HEK293 (cell line): Measurements from ENCODE around the gene RBFOX1.

ENCODE experiments used
- CTCF ChIA-PET: fragments of 350-600 bp; formaldehyde crosslinking; extraction: SDS; loops from one replicate; lab custom pipeline; 2021; ENCODE audit warnings: antibody characterized with exemption; lab: Yijun Ruan, JAX
- POLR2A ChIA-PET: fragments of 300-600 bp; formaldehyde crosslinking; extraction: SDS; loops from one replicate; lab custom pipeline; 2020; ENCODE audit warnings: antibody characterized with exemption, inconsistent platforms; lab: Yijun Ruan, JAX
- H3K27ac ChIP-seq: fragments of 200-500 bp; sonication (Bioruptor generic); 2 replicates; pipeline ENCODE4 v1.5.1; 2014; ENCODE audit warnings: low read depth, low read length, control low read depth, inconsistent platforms; ENCODE audit errors: extremely low read depth
- H3K36me3 ChIP-seq, 2 experiments: fragments of 200-500 bp in 1 of 2; sonication (Bioruptor generic) in 1 of 2; 1 replicate in 1 of 2; 2 replicates in 1 of 2; pipeline ENCODE4 v1.5.1; 2014 to 2017; ENCODE audit warnings: inconsistent platforms in 2 of 2, low read length in 2 of 2; ENCODE audit not compliant: control insufficient read depth in 2 of 2, insufficient read depth in 1 of 2
- H3K4me1 ChIP-seq: fragments of 200-500 bp; sonication (Bioruptor generic); 2 replicates; pipeline ENCODE4 v1.5.1; 2014; ENCODE audit warnings: mild to moderate bottlenecking, low read length, inconsistent platforms; ENCODE audit not compliant: control insufficient read depth, insufficient read depth
- H3K4me3 ChIP-seq: 2 replicates; pipeline ENCODE4 v1.5.1; 2011; ENCODE audit warnings: low read depth, mild to moderate bottlenecking, control low read depth, low read length, moderate library complexity
- H3K9me3 ChIP-seq: fragments of 200-500 bp; sonication (Bioruptor generic); 2 replicates; pipeline ENCODE4 v1.5.1; 2014; ENCODE audit warnings: low read depth, low read length, inconsistent platforms; ENCODE audit not compliant: control insufficient read depth, insufficient read depth
- ATF2 ChIP-seq: fragments of 450-650 bp; formaldehyde crosslinking; IDR thresholded peaks from 2 replicates; pipeline ENCODE4 v1.5.1; 2016; ENCODE audit warnings: missing biosample characterization, missing genetic modification characterization, low read depth
- EGR2 ChIP-seq: fragments of 450-650 bp; formaldehyde crosslinking; IDR thresholded peaks from 2 replicates; pipeline ENCODE4 v1.5.1; 2016; ENCODE audit warnings: low read depth, missing biosample characterization, missing genetic modification characterization
- GLI2 ChIP-seq: fragments of 450-650 bp; formaldehyde crosslinking; IDR thresholded peaks from 2 replicates; pipeline ENCODE4; 2017; ENCODE audit warnings: missing biosample characterization, missing genetic modification characterization, low read depth, borderline replicate concordance
- KLF1 ChIP-seq: fragments of 450-650 bp; formaldehyde crosslinking; IDR thresholded peaks from 2 replicates; pipeline ENCODE4 v1.5.1; 2016; ENCODE audit warnings: missing biosample characterization, missing genetic modification characterization
- KLF17 ChIP-seq: fragments of 450-650 bp; formaldehyde crosslinking; IDR thresholded peaks from 2 replicates; pipeline ENCODE4 v1.5.1; 2016; ENCODE audit warnings: missing biosample characterization, missing genetic modification characterization
- PRDM6 ChIP-seq: fragments of 450-650 bp; formaldehyde crosslinking; IDR thresholded peaks from 2 replicates; pipeline ENCODE4 v1.5.1; 2017; ENCODE audit warnings: missing biosample characterization, missing genetic modification characterization
- SETDB1 ChIP-seq: IDR thresholded peaks from one replicate; pipeline ENCODE4 v1.6.1; 2017; ENCODE audit warnings: mild to moderate bottlenecking, low read length, moderate library complexity, mixed read lengths; ENCODE audit not compliant: insufficient read length
- TRIM28 ChIP-seq: IDR thresholded peaks from 2 replicates; pipeline ENCODE4 v1.6.1; 2011; ENCODE audit warnings: low read length, control low read depth, borderline replicate concordance
- ZBTB11 ChIP-seq: fragments of 450-650 bp; formaldehyde crosslinking; conservative IDR thresholded peaks from 2 replicates; pipeline ENCODE4 v1.5.1; 2016; ENCODE audit warnings: low read depth, missing biosample characterization, missing genetic modification characterization
- ZFP69B ChIP-seq: fragments of 450-650 bp; formaldehyde crosslinking; IDR thresholded peaks from 2 replicates; pipeline ENCODE4 v1.5.1; 2016; ENCODE audit warnings: missing biosample characterization, missing genetic modification characterization
- ZNF10 ChIP-seq: fragments of 450-650 bp; formaldehyde crosslinking; IDR thresholded peaks from 2 replicates; pipeline ENCODE4 v1.5.1; 2017; ENCODE audit warnings: missing biosample characterization, missing genetic modification characterization
- ZNF155 ChIP-seq: fragments of 450-650 bp; formaldehyde crosslinking; IDR thresholded peaks from 2 replicates; pipeline ENCODE4 v1.5.1; 2016; ENCODE audit warnings: missing biosample characterization, missing genetic modification characterization
- ZNF266 ChIP-seq: fragments of 450-650 bp; formaldehyde crosslinking; IDR thresholded peaks from 2 replicates; pipeline ENCODE4 v1.5.1; 2016; ENCODE audit warnings: missing biosample characterization, missing genetic modification characterization, low read depth
- ZNF274 ChIP-seq, 2 experiments: fragments of 200-500 bp in 1 of 2; fragments of 450-650 bp in 1 of 2; sonication (Bioruptor generic) in 1 of 2; formaldehyde crosslinking in 1 of 2; IDR thresholded peaks; 2 replicates each; pipeline versions ENCODE4 v1.5.1 to v1.6.1; 2014 to 2016; ENCODE audit warnings: borderline replicate concordance in 1 of 2, inconsistent platforms in 1 of 2, low read length in 1 of 2, missing biosample characterization in 1 of 2, missing genetic modification characterization in 1 of 2
- ZNF335 ChIP-seq: fragments of 450-650 bp; formaldehyde crosslinking; conservative IDR thresholded peaks from 2 replicates; pipeline ENCODE4 v1.5.1; 2016; ENCODE audit warnings: missing biosample characterization, missing genetic modification characterization
- ZNF354C ChIP-seq: fragments of 450-650 bp; formaldehyde crosslinking; IDR thresholded peaks from 2 replicates; pipeline ENCODE4 v1.5.1; 2016; ENCODE audit warnings: missing biosample characterization, missing genetic modification characterization, low read depth, borderline replicate concordance
- ZNF366 ChIP-seq: fragments of 450-650 bp; formaldehyde crosslinking; conservative IDR thresholded peaks from 2 replicates; pipeline ENCODE4 v1.5.1; 2016; ENCODE audit warnings: missing biosample characterization, missing genetic modification characterization
- ZNF423 ChIP-seq: fragments of 450-650 bp; formaldehyde crosslinking; IDR thresholded peaks from 2 replicates; pipeline ENCODE4 v1.5.1; 2016; ENCODE audit warnings: missing biosample characterization, missing genetic modification characterization
- ZNF626 ChIP-seq: fragments of 450-650 bp; sonication (Bioruptor Pico); formaldehyde crosslinking; IDR thresholded peaks from 2 replicates; pipeline ENCODE4 v1.5.1; 2018; ENCODE audit warnings: missing biosample characterization, missing genetic modification characterization, inconsistent platforms
- ZNF639 ChIP-seq: fragments of 450-650 bp; formaldehyde crosslinking; IDR thresholded peaks from 2 replicates; pipeline ENCODE4 v1.5.1; 2016; ENCODE audit warnings: missing biosample characterization, missing genetic modification characterization
- ZNF791 ChIP-seq: fragments of 450-650 bp; formaldehyde crosslinking; IDR thresholded peaks from 2 replicates; pipeline ENCODE4 v1.5.1; 2016; ENCODE audit warnings: missing biosample characterization, missing genetic modification characterization
- ZSCAN18 ChIP-seq: fragments of 450-650 bp; formaldehyde crosslinking; IDR thresholded peaks from 2 replicates; pipeline ENCODE4 v1.5.1; 2016; ENCODE audit warnings: missing biosample characterization, missing genetic modification characterization
- ZSCAN23 ChIP-seq: fragments of 450-650 bp; formaldehyde crosslinking; IDR thresholded peaks from 2 replicates; pipeline ENCODE4 v1.5.1; 2016; ENCODE audit warnings: missing biosample characterization, missing genetic modification characterization
- ZXDB ChIP-seq: fragments of 450-650 bp; formaldehyde crosslinking; IDR thresholded peaks from 2 replicates; pipeline ENCODE4 v1.5.1; 2016; ENCODE audit warnings: missing biosample characterization, missing genetic modification characterization

RBFOX1 gene

GRCh38 chr16:7470344-7470743 is 137.7 kb downstream of the RBFOX1 start:
- Histone ChIP-seq H3K9me3 (no peaks in the 10 kb centered on the region), H3K36me3 (no peaks in the 10 kb centered on the region), H3K4me1 (no peaks in the 10 kb centered on the region), H3K27ac (no peak overlapping the region), H3K4me3 (no peak overlapping the region)
- ChIA-PET CTCF (interaction anchor here (0.7 kb wide), 1 partner anchor 660 kb away, joined by 5 read pairs; no protein-coding TSS in a partner anchor), POLR2A (no interaction called here)
- TF ChIP-seq ZNF791 (no peak), ZSCAN23 (no peak), ZNF274 (IDR thresholded peaks at IDR 0.05; ENCODE audit: low read length) (no peak), ZNF274 (tag by site-specific recombination; IDR thresholded peaks at IDR 0.05; ENCODE audit: borderline replicate concordance) (no peak), ZNF366 (tag by site-specific recombination) (peak; percentile 33; the same call in 1 of the 2 replicates), SETDB1 (no peak), KLF1 (no peak)

- H3K4me3 ChIP-seq: no peak overlapping the region
- no peak for TF ChIP-seq EGR2
- TF ChIP-seq ZNF155 (tag by site-specific recombination): no peak
- no peak for TF ChIP-seq ZXDB (tag by site-specific recombination)
- TF ChIP-seq ZSCAN18: no peak
- TF ChIP-seq ZFP69B (tag by site-specific recombination): no peak
- no peak for TF ChIP-seq ZNF626 (tag by site-specific recombination)
- TF ChIP-seq TRIM28: no peak
- TF ChIP-seq ATF2 (tag by site-specific recombination): no peak
- no peak for TF ChIP-seq ZNF266
- no peak for TF ChIP-seq GLI2 (tag by site-specific recombination)
- no peak for TF ChIP-seq KLF17 (tag by site-specific recombination)
- no peak for TF ChIP-seq ZNF639
- no peak for TF ChIP-seq ZNF10 (tag by site-specific recombination)
- no peak for TF ChIP-seq PRDM6 (tag by site-specific recombination)
- TF ChIP-seq ZNF335 (tag by site-specific recombination): no peak
- TF ChIP-seq ZNF354C (tag by site-specific recombination): no peak
- TF ChIP-seq ZNF423 (tag by site-specific recombination): no peak
- no peak for TF ChIP-seq ZBTB11
- ChIA-PET CTCF (no interaction called here), POLR2A (no interaction called here)
- no peaks in the 10 kb centered on the region for H3K9me3 ChIP-seq
- no peaks in the 10 kb centered on the region for H3K36me3 ChIP-seq
- H3K4me1 ChIP-seq: no peaks in the 10 kb centered on the region
- no peak overlapping the region for H3K27ac ChIP-seq
Measured at GRCh38 chr16:7471268-7471667, 138.6 kb downstream of the RBFOX1 start.
